Pons (tissue), 1 donor: ENCODE data around the gene NDUFS3.
A peak's percentile ranks its signal among the peaks of the same experiment; 100 is the strongest.

Experiments
- DNase-seq: peaks from one replicate; pipeline ENCODE4 v3.0.0-alpha.2; 2016; ENCODE audit warnings: low spot score

NDUFS3 gene

DNA sequence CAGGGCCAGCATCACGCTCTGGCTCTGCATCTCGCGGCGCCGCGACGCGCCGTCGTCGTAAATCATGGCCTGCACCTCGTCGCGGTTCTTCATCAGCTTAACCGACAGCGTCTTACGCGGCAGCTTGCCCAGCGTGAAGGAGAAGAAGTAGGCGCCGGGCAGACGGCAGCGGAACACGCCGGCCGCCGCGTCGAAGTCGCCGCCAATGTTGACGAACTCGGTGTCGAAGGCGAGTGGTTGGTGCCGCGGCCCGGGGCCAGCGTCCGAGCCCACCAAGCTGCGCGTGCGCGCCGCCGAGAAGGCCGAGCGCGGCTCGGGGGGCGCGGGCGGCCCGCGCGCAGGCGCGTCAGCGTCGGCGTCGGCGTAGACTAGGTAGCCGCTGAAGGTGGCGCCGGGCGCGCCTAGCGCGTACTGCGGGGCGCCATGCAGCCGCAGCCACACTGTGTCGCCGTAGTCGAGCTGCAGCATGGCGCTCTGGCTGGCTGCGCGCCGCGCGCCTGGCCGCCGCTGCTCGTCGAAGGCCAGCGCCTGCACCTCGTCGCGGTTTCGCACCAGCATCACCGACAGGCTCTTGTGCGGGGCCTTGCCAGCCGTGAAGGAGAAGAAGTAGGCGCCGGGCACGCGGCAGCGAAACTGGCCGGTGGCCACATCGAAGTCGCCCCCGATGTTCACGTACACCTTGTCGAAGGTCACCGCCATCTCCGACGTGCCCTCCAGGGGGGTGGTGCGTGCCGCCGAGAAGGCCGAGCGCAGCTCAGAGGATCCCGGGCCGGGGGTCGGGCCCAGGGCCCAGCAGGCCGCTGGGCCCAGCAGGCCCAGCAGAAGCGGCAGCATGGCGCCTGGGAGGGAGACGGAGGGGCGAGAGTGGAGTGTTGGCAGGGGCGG is 11.3 kb downstream of the NDUFS3 start:
- no peak for DNase-seq

DNA sequence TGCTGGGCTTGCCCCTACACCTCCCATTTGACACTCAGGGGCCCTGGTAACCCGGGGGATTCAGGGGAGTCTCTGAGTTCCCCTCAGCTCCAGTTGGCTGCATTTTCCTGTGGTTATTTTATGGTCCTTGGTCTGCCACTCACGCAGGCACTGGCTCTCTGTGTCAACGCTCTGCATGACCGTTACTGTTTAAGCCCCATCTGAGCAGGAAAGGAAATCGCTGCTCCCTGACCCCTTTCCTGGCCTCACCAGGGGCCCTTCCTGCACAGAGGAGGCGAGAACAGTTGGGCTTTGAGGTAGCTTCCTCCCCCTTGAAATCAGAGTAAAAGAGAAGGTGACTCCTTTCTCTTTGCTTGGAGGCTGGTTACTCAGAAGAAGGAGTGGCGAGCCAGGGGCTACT is 12.9 kb downstream of the NDUFS3 start:
- DNase-seq = no peak

DNA sequence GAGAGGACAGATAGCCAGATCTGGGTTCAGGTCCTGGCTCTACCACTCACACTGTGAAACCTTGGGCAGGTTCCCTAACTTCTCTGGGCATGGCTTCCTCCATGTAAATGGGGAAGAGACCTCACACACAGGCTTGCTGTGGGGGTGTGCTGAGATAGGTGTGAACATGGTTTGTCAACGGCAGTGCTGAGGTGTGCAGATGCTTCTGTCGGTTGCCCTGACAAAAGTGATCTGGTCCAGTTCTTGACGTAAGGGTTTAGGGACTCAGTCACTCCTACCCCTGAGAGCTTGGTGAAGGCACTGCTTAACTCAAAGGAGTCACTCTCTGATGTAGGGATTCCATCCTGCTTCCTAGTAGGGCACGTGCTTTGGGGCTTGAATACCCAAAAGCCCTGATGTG is 13.4 kb downstream of the NDUFS3 start:
- DNase-seq = no peak

DNA sequence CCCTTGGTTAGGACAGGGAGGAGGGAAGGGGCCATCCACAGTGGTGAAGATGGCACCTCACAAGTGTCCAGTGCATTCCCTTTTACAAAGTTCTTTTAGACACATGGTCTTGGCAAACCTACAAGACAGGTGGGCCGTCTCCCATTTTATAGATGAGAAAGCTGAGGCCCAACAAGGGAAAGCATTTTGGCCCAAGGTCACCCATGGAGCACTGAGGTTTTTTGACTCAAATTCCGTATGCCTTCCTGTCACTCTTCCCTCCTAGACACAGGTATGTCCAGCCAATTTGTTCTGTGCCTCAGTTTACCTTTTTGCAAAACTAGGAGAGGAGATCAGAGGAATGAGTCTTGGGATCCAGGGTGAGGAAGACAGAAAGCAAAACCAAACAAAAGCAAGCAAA is 14.1 kb downstream of the NDUFS3 start:
- DNase-seq = no peak

DNA sequence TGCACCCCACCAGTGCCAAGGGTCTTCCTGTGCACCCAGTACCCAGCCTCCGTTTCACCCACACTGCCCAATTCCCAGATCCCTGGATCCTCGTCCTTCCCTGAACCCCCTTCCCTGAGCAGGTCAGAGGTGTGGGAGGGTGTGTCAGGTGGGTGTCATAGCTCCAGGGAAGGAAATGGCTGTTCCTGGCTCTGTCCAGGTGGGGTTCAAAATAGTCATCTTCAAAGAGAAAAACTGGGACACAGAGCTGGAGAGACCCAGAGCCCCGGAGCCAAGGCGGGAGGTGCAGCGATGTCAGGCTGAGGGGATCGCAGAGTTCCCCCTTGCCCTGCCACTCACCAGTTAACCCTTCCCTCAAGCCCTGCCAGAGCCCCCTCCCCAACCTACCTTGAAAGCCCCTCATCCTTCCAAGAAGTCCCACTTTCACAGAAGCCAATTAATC is 14.6 kb downstream of the NDUFS3 start:
- no peak for DNase-seq

DNA sequence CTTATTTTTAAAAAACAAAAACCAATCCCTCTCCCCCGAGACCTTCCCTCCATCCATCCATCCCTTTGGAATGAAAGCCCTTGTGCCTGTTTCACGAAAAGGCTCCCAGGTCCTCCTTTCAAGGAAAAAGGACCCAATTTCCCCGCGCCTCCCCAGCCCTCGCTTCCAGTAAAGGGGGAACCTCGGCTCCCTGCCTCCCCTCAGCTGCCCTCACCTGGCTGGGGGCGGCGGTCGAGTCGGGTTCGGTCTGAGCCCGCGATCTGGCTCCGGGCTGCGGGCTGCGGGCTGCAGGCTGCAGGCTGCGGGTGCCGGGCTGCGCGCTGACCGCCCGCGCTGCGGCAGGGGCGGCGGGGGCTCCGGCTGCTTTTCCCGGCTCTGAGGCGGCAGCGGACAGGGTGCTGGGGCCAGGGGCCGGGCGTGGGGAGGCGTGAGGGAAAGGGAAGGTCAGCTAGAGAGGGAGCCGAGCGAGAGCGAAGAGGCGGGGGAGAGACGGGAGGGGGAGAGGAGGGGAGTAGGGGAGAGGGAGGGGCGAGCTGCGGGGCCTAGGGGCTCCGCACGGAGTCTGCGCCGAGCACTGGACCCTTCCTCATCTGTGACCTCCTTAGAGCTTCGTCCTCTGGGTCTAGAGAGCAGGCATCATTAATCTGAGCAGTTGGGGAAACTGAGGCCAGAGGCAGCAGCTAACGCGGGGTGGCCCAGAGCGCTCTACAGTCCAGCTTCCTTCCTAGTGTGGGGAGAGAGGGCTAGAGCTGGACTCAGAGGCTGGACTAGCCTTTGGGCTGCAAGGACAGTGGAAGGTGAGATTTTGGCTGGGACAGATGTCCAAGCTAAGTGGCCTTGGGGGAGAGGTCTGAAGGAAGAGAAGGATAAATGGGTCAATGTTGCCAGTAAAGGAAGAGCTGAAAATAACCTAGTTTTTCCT is 15.3 kb downstream of the NDUFS3 start, which contains the start of gene C1QTNF4:
Gene C1QTNF4 (minus strand): TSS at position 478 of the 922 bp plus-strand sequence. CDS start 3,601 bp downstream, outside the sequence.
- no peak for DNase-seq

DNA sequence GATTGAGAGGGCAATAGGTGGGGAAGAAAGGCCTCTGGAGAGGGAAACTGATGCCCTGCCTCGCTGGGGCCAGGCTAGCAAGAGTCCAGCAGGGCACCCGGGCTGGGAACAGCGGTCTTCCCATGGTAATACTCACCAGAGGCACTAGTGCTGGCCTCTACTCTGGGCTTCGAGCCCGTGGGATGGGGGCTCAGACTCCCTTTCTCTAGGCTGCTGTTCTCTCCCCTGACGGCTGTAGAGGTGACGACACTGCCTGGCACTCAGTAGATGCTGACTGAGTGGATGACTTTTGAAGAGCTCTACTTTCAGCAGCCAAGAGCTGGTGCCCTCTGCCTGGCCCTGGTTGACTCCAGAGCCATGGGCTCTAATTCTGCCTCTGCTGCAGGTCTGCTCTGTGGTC is 16.2 kb downstream of the NDUFS3 start:
- DNase-seq = no peak

DNA sequence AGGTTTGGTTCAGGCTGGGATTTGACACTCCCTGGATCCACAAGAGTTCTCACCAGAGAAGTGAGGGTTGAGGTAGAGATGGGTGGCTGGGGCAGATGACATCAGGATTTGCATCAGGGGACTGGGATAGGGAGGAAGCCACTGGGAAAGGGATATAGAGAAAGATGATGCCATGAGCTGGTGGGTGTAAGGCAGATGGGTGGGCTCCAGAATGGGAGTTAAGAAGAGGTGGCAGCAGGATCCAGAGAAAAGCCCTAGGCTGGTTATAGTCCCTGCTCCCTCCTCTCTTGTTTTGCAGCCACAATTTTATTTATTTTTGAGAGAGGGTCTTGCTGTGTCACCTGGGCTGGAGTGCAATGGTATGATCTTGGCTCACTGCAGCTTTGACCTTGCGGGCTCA is 17.1 kb downstream of the NDUFS3 start:
- DNase-seq = no peak

DNA sequence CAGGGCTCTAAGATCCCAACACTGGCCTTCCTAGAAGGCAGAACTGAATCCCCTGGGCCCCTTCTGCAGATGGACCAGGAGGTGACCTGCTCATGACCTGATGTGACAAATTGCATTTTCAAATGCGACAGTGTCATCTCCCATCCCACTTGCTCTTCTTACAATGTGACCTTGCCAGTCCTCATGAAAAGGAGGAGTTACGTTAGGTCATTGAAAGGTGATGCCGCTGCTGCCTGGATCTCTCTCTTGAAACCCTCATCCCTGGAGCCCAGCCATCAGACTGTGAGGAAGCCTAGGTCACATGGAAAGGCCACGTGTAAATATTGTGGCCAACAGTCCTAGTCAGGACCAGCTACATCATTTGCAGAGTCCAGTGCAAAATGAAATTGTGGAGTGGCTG is 21.0 kb downstream of the NDUFS3 start:
- DNase-seq = no peak

DNA sequence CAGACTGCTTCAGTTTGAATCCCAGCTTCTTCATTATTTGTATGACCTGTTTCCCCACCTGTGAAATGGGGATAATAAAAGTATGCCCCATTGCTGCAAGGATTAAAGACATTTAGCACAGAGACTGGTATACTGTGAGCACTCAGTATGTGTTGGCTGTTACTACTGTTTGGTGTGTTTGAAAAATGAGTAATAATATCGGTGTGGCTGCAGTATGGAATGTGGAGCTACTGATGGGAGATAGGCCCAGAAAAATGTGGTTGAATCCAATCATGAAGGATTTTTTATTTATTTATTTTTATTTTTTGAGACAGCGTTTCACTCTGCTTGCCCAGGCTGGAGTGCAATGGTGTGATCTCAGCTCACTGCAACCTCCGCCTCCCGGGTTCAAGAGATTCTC is 24.4 kb downstream of the NDUFS3 start:
- DNase-seq = no peak

DNA sequence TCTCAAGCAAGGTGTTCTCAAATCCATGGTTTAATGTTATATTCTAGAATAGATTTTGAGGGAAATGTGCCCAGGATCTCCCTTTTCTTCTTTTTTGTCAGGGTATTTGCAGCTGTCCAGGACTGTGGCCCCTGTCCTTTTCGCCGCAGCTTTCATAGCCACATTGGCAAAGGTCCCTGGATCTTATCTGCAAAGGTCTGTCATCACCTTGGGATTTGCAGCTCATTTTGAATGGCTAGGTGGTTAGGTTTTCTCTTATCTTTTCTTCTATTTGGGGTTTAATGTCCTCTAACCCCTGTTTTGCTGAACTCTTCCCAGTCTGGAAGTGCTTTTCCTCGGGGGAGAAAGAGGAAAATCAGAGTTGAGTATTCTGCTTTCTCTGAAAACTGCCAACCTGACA is 27.0 kb downstream of the NDUFS3 start:
- DNase-seq = no peak

DNA sequence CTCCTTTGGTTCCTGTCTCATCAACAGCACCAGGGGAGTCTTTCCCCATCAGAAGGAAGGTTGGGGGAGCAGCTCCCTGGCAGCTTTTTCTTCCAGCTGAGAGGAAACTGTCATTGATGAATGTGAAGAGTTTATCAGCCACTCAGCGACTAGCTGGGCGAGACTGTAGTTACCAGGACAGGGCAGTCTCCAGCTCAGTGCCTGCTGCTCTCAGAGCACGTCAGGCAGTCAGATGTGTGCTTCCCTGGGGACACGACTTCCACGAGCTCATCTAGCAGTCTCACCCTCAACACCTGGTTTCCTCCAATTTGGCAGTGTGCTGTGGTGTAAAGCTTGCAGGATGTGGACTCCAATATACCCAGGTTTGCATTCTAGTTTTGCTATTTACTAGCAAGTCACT is 27.9 kb downstream of the NDUFS3 start:
- DNase-seq = no peak

DNA sequence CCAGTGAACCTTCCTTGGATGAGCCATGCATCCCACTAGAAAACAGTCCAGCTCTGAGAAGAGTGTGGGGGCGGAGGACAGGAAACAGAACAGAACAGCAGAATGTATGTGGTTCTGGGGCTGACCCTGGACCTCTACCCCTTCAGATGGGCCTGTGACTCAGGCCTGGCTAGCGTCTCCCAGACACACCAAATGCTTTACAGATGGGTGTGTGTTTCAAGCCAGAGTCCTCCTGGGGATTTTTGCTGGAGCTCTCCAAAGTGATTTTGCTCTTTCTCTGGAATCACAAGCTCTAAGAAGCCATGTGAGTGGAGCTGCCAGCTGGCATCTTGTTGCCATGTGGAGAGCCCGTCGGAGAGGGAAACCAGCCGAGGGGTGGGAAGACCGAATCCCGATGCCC is 28.5 kb downstream of the NDUFS3 start:
- DNase-seq = no peak

DNA sequence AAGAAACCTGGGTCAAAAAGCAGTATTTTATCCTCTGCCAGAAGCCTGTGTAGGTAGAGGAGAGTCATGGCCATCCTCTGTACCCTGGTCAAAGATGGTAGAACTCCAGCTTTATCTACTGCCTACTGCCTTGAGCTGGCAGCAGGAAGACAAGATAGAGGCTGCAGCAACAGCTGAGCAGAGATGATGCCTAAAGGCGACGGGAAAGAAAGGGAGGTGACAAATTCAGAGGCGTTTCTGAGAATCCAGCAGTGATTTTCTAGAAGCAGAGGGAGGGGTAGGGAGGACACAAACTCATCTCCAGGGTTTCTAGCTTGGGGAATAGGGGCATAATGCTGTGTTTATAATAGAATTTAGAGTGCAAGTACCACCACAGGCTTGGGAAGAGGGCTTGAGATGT is 30.8 kb downstream of the NDUFS3 start:
- DNase-seq = no peak

DNA sequence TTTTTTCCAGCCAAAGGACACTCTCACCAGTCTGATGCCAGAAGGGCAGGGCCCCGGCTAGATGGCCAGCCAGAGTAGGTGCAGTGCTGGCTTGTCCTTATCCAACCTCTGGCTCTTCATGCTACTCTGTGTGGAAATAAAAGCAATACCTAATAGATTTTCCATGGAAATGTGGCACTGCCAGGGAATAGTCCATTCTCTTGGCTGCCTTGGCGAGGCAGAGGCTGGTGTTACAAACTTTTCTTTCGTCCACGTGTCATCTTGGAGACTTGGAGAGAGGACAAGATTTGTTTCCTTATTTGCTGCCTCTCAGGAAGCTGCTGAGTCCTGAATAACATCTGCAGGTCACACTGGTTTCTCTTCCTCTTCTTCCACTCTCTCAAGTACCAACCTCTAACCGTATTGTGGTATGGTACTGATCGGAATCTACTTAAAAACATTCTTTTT is 32.5 kb downstream of the NDUFS3 start:
- DNase-seq = peak; percentile 89

DNA sequence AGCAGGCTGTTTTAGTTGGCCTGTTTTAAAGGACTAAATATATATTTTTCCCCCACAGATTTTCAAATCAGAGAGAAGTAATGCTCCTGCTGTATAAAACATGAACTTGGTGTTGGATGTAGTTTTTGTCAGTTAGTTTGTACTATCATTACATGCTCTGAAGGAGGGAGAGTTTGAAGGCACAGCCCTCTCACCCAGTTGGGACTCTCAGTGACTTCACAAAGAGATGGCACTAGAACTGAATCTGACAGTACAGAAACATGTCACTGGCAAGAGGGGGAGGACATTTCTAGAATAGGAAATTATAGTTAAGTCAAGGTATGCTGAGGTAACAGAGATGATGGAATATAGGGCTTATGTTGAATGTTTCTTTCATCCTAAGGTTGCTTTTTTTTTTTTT is 36.4 kb downstream of the NDUFS3 start:
- no peak for DNase-seq

DNA sequence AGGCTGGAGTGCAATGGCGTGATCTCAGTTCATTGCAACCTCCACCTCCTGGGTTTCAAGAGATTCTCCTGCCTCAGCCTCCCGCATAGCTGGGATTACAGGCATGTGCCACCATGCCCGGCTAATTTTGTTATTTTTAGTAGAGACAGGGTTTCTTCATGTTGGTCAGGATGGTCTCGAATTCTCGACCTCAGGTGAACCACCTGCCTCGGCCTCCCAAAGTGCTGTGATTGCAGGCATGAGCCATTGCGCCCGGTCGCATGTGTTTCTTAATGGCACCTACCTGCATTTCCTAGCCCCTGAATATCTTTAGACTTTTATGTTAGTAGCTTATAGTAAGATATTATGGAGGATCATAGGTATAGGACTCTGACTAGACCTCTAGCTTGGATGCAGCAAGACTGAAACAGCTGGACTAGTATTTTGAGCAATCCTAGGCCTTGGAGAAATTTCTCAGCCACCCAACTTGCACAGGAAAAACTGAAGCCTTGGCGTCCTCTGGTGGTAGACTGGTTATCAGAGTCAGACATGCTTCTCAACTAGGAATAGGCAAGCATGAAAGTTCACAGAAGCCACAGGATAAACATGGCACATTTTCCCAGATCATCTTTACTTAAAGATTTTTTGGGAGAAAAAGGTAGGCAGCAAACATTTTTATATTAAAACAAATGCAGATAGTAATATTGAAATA is 38.0 kb downstream of the NDUFS3 start:
- DNase-seq = peak; percentile 76

DNA sequence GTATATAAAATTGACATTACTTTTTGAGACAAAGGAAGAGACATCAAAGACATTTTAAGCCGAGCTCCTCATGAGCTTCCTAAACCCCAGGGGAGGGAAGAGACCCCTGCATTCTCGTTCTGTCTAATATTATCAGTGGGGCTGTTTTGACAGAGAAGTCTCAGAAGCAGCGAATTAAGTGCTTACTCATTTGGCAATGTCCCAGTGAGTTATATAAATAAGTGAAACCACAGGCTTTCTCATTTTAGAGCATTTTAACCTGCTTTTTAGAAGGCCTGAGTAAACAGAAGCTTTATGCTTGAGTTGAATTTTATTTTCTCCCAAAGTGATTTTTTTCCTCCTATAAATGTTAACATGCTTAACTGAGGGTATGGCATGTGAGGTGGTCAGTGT is 38.5 kb downstream of the NDUFS3 start:
- no peak for DNase-seq

DNA sequence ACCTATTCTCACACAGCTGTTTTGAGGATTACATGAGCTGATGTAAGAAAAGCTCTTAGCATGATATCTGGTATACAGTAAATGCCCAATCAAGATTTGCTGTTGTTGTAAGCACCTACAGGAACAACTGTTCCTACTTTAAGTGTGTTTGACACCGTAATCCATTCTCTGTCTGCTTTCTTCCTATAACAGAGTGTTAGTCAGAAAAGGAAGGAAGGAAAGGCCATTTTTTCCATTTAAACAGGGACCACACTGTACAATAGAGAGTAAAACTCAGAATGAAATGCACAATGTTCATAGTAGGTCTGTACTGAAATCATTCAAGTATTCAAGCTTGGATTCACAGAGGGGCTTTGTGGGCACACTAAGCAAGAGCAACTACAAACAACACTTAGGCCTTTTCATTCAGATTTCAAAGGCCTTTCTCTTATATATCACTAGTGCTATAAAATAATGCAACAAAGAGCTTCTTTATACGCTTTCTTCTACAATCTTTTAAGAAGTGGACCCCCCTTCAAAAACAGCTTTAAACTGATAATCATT is 42.0 kb downstream of the NDUFS3 start:
- DNase-seq = peak; percentile 67

DNA sequence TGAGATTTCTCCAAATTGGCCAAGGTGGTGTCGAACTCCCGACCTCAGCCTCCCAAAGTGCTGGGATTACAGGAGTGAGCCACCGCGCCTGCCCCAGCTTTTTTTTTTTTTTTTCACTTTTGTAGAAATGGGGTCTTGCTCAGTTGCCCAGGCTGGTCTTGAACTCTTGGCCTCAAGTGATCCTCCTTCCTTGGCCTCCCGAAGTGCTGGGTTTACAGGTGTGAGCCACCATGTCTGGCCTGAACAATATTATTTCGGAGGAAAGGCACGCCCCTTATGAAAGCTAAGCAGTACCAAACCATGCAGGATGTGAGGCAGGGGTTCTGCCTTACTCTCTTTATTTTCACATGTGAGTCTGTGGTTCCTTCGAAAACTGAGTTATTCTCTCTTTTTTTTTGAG is 47.4 kb downstream of the NDUFS3 start:
- no peak for DNase-seq

DNA sequence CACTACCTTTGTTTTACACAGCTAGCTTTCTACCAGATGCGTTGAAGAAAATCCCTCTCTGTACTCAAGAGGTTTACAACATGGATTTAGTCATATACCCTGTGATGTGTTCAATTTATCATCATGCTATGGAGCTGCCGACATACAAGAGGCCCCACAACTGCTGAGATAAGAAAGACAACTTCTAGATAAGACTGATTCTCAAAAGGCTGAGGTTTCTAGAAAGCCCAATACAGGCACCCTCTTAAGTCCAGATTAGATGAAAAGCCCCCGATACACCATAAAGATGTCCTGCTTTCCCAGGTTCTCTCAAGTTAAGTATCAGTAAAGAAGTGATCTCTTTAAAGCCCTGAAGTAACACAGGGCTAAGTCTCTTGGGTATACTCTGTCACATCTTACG is 49.2 kb downstream of the NDUFS3 start:
- no peak for DNase-seq

DNA sequence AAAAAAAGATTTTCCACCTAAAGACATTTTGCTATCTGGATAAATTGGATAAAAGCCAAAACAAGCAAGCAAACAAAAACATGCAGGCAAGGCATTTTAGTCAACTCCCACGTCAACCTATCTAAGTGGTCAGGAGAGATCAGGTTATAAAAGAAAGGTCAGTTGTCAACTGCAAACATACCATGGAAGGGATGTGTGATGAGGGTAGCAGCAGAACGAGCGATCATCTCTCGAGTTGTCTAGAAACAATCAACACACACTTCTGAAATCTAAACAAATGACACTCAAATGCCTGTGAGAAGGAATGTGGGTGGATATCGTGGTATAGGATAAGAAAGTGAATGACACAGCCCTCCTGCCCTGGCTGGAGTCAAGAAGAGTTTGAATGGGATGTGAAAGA is 52.6 kb downstream of the NDUFS3 start:
- DNase-seq = no peak
